Calu3 (cell line): ENCODE data around the gene RIGI. TPM values are rescaled to one million over a fixed set of nuclear protein-coding genes. Genes with fewer than 3 reads are reported as not detected.
A peak's percentile ranks its signal among the peaks of the same experiment; 100 is the strongest.

Source experiments
- Bru-seq: library from RNA; stranded (reverse); fragments of 400-500 nt; gene quantifications from one replicate; lab custom pipeline; 2021; lab: Mats Ljungman, UMichigan
- BruChase-seq, 2 experiments: library from RNA; stranded (reverse); fragments of 400-500 nt; gene quantifications; one replicate each; lab custom pipeline; 2021; lab: Mats Ljungman, UMichigan
- BruUV-seq: library from RNA; stranded (reverse); fragments of 400-500 nt; replicated peaks from 2 replicates; lab custom pipeline; 2021; lab: Mats Ljungman, UMichigan
- CTCF ChIA-PET: fragments of 300-600 bp; sonication (Branson Sonifier 250); formaldehyde crosslinking; loops from one replicate; lab custom pipeline; 2022; ENCODE audit warnings: antibody characterized with exemption; lab: Charles Lee
- DNase-seq: peaks from one replicate; pipeline ENCODE4 v3.0.0; 2022
- H3K27ac Mint-ChIP-seq: one replicate; pipeline ENCODE4 v1.8.0; 2022; ENCODE audit warnings: mixed read lengths; ENCODE audit not compliant: unreplicated experiment
- H3K27me3 Mint-ChIP-seq: one replicate; pipeline ENCODE4 v1.8.0; 2022; ENCODE audit warnings: mixed read lengths; ENCODE audit not compliant: unreplicated experiment
- H3K36me3 Mint-ChIP-seq: one replicate; pipeline ENCODE4 v1.8.0; 2022; ENCODE audit warnings: mild to moderate bottlenecking, moderate library complexity, mixed read lengths; ENCODE audit not compliant: insufficient read depth, unreplicated experiment
- H3K4me1 Mint-ChIP-seq: one replicate; pipeline ENCODE4 v1.8.0; 2022; ENCODE audit warnings: mild to moderate bottlenecking, low read depth, mixed read lengths; ENCODE audit not compliant: unreplicated experiment
- H3K4me3 Mint-ChIP-seq: one replicate; pipeline ENCODE4 v1.8.0; 2022; ENCODE audit warnings: mild to moderate bottlenecking, low read depth, moderate library complexity, mixed read lengths; ENCODE audit not compliant: unreplicated experiment
- H3K9me3 Mint-ChIP-seq: one replicate; pipeline ENCODE4 v1.8.0; 2022; ENCODE audit warnings: low read depth, mixed read lengths; ENCODE audit not compliant: unreplicated experiment
- intact Hi-C: fragments of 100-400 bp; cut with micrococcal nuclease; formaldehyde crosslinking; loops from one replicate; pipeline ENCODE4 v1.10.0; 2022; ENCODE audit not compliant: unreplicated experiment
- long read RNA-seq: library from polyadenylated mRNA; stranded (forward); transcript quantifications from one replicate; pipeline ENCODE4 v2.0.0, GENCODE V29; 2022
- total RNA-seq: library from RNA; stranded (reverse); gene quantifications from 2 replicates; pipeline ENCODE4 v1.2.3, GENCODE V29; 2022
- TF ChIP-seq, protein P1 (sequence below): fragments of 200-600 bp; IDR thresholded peaks from one replicate; pipeline ENCODE4 v1.8.0; 2022; ENCODE audit warnings: antibody characterized with exemption; ENCODE audit not compliant: unreplicated experiment

The RIGI gene
- total RNA-seq = 24.8 and 49.0 TPM in 2 replicates
- percentile 96 among the genes with signal in this experiment for Bru-seq, nascent RNA
- percentile 82 among the genes with signal in this experiment for BruChase-seq, experiment 1, labeled RNA remaining after a 6-hour chase
- percentile 80 among the genes with signal in this experiment for BruChase-seq, experiment 2, labeled RNA remaining after a 2-hour chase
- long read RNA-seq, full-length matches to known transcripts = 40 of 84 reads
- long read RNA-seq, partial matches to known transcripts = 21 of 84 reads
- long read RNA-seq, other reads (novel, unspliced or antisense) = 23 of 84 reads

DNA sequence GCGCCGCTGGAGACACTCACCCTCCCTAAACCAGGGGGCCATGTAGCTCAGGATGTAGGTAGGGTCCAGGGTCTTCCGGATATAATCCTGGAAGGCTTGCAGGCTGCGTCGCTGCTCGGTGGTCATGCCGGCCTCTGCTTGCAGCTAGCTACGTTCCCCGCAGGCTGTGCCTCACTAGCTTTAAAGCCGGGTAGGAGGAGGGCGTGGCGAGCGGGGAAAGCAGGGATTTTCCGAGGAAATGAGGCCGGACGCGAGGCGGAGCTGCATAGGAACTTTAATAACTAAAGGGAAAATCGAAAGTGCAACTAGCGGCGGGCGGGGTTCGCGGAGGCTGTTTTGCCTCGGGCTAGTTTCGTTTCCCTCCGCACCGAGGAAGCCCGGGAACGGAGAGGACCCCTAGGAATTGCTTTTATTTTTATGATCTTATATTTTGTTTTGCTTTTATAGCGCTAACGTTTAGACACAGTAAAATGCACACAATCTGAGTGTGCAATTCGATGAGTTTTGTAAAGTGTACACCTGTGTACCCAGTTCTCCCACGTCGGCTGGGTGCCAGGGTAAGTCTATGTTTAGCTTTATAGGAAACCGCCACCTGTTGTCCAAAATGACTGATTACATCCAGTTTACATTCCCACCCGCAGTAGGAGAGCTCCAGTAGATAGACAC is at the start of gene RIGI:
Gene RIGI, minus strand, starts transcription at position 156 of the 666 bp plus-strand sequence. Its CDS starts 30 bp downstream, at position 126.
- peak within 1 kb of the TSS; percentile 84 for H3K4me3 Mint-ChIP-seq
- TF ChIP-seq, protein P1, sequence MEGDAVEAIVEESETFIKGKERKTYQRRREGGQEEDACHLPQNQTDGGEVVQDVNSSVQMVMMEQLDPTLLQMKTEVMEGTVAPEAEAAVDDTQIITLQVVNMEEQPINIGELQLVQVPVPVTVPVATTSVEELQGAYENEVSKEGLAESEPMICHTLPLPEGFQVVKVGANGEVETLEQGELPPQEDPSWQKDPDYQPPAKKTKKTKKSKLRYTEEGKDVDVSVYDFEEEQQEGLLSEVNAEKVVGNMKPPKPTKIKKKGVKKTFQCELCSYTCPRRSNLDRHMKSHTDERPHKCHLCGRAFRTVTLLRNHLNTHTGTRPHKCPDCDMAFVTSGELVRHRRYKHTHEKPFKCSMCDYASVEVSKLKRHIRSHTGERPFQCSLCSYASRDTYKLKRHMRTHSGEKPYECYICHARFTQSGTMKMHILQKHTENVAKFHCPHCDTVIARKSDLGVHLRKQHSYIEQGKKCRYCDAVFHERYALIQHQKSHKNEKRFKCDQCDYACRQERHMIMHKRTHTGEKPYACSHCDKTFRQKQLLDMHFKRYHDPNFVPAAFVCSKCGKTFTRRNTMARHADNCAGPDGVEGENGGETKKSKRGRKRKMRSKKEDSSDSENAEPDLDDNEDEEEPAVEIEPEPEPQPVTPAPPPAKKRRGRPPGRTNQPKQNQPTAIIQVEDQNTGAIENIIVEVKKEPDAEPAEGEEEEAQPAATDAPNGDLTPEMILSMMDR = peak; percentile 38
- peaks cover 25% of the 10 kb centered on the region for H3K36me3 Mint-ChIP-seq
- CTCF ChIA-PET = interaction anchor here (0.5 to 3.0 kb wide), 13 partner anchors 10 to 623 kb away, joined by 3 to 29 read pairs (median 4); partner anchors contain the start of gene ACO1
- H3K27ac Mint-ChIP-seq = peak within 1 kb of the TSS; percentile 67
- no TSS peak for BruUV-seq
- intact Hi-C loops = loop anchor here (1.0 to 10.0 kb wide), 3 partner anchors 46 to 147 kb away; no protein-coding TSS in a partner anchor
- H3K4me1 Mint-ChIP-seq = peaks cover 23% of the 10 kb centered on the region
- no peaks in the 10 kb centered on the region for H3K27me3 Mint-ChIP-seq
- DNase-seq = peak; percentile 86
- H3K9me3 Mint-ChIP-seq = peaks cover 2% of the 10 kb centered on the region

DNA sequence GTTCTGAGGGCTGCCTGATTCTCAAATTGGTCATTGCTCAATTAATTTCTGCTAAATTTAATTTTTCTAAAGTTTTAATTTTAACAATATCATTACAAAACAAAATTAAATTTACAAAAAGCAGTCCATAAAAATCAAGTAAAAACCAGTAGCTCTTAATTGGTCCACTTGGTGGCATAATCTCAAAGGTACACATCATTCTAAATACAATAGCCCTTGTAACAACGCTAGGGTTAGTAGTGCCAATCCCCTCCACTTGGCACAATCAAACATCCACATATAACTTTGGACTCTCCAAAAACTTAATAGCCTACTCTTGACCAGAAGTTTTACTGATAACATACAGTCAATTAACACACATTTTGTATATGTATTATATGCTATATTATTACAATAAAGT is 48.9 kb upstream of the RIGI start:
- no TSS peak for BruUV-seq
- no peaks in the 10 kb centered on the region for H3K27me3 Mint-ChIP-seq
- no peak overlapping the region for H3K27ac Mint-ChIP-seq
- H3K36me3 Mint-ChIP-seq = peaks cover 17% of the 10 kb centered on the region
- intact Hi-C loops = no loop called here
- peaks cover 7% of the 10 kb centered on the region for H3K4me1 Mint-ChIP-seq
- CTCF ChIA-PET = interaction anchor here (1.3 kb wide), 1 partner anchor 393 kb away, joined by 4 read pairs; no protein-coding TSS in a partner anchor
- no peak overlapping the region for H3K4me3 Mint-ChIP-seq
- no peak for DNase-seq
- TF ChIP-seq, protein P1 = no peak
- H3K9me3 Mint-ChIP-seq = no peaks in the 10 kb centered on the region

DNA sequence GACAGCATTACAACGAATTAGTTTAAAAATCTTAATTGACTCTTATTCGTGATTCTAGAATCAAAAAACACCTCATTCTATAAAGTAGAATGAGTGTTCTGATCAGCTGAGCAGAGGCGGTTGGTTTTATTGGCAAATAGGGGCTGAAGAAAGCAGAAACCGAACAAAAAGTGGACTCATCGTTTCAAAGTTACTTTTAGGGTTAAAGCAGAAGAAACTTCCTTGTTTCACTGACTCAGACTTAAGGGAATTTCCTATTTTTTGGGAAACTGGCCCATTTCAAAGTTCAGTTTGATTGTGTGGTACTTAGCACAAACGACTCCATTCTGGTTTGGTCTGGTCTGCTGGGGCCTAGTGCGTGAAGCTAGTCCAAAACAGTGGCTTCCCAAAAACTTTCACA is 47.8 kb upstream of the RIGI start:
- no peaks in the 10 kb centered on the region for H3K9me3 Mint-ChIP-seq
- H3K36me3 Mint-ChIP-seq = peaks cover 25% of the 10 kb centered on the region
- H3K4me3 Mint-ChIP-seq = peak overlapping the region; percentile 95
- no TSS peak for BruUV-seq
- no peaks in the 10 kb centered on the region for H3K4me1 Mint-ChIP-seq
- H3K27ac Mint-ChIP-seq = no peak overlapping the region
- no peak for DNase-seq
- no peaks in the 10 kb centered on the region for H3K27me3 Mint-ChIP-seq
- intact Hi-C loops = loop anchor here (2.0 kb wide), 1 partner anchor 21 kb away; the partner anchor contains the start of genes SMIM27 and TOPORS
- CTCF ChIA-PET = interaction anchor here (1.0 to 1.3 kb wide), 3 partner anchors 8 to 394 kb away, joined by 3 to 4 read pairs (median 4); no protein-coding TSS in a partner anchor
- TF ChIP-seq, protein P1 = no peak

DNA sequence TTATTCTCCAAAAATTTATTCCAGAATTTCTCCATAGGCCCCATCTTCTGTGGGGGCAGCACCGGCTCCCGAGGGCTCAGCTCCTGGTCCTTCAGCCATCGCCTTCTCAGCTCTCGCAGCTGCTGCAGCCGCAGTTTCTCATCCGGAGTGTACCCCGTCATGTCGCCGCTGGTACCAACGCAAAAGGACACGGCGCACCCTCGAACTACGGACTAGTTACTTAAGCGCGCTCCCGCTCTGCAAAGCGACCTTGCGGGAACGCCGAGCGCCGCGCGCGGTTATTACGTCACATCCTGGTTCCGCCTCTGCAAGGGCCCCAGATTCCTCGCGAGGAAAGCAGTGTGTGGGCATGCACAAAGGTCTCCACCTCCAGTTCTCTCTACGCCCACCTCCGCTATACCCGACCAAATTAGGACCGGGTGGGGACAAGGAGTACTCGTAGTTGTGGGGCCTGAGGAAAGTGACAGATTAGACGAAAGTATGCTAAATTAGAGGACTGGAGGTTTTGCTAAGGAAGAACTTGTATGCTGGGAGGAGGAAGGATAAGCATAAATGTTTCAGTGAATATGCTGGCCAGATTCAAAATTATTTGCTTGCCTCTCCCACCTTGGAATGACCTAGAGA is 47.0 kb upstream of the RIGI start, which contains the start of gene NDUFB6:
Gene NDUFB6, minus strand, starts transcription at position 260 of the 624 bp plus-strand sequence. Its CDS starts 99 bp downstream, at position 161.
- intact Hi-C loops = loop anchor here (1.0 to 2.0 kb wide), 3 partner anchors 20 to 194 kb away; partner anchors contain the start of genes RIGI, SMIM27 and TOPORS
- Mint-ChIP-seq H3K4me1 (no peaks in the 10 kb centered on the region), H3K9me3 (no peaks in the 10 kb centered on the region), H3K36me3 (peaks cover 26% of the 10 kb centered on the region), H3K27me3 (no peaks in the 10 kb centered on the region), H3K4me3 (peak within 1 kb of the TSS; percentile 95), H3K27ac (peak within 1 kb of the TSS; percentile 90)
- DNase-seq = peak; percentile 85
- CTCF ChIA-PET = interaction anchor here (1.0 to 1.4 kb wide), 6 partner anchors 9 to 194 kb away, joined by 3 to 30 read pairs (median 4); partner anchors contain the start of gene ACO1
- BruUV-seq = no TSS peak
- TF ChIP-seq, protein P1 = no peak
